Measurements from ENCODE around the gene KHDC1.
"Not testable (repeated sequence)": the region's sequence is repeated elsewhere in the genome, so short reads cannot be mapped to it uniquely, and the experiment has no call there.

Gene KHDC1

GRCh38 chr6:73269296-73269695 is 6.3 kb upstream of the KHDC1 start:
- H3K27ac Mint-ChIP-seq; DNase-seq (ENCODE audit: low spot score in 2 of 2); H3K9me3 Mint-ChIP-seq; ATAC-seq; H3K4me3 Mint-ChIP-seq: not testable (repeated sequence)
- Mint-ChIP-seq H3K36me3 (peaks cover 56% of the 10 kb centered on the region), H3K4me1 (peaks cover 15% of the 10 kb centered on the region)

- not testable (repeated sequence) for ATAC-seq; H3K9me3 Mint-ChIP-seq; H3K27ac Mint-ChIP-seq; DNase-seq (ENCODE audit: low spot score in 2 of 2); H3K4me3 Mint-ChIP-seq
- peaks cover 19% of the 10 kb centered on the region for H3K4me1 Mint-ChIP-seq
- peaks cover 52% of the 10 kb centered on the region for H3K36me3 Mint-ChIP-seq
Observed at GRCh38 chr6:73268896-73269295, 5.9 kb upstream of the KHDC1 start.

- Mint-ChIP-seq H3K4me3 (peak overlapping the region; percentile 75), H3K9me3 (no peaks in the 10 kb centered on the region), H3K36me3 (peaks cover 11% of the 10 kb centered on the region), H3K4me1 (peaks cover 32% of the 10 kb centered on the region), H3K27ac (no peak overlapping the region)
- no peak for ATAC-seq
- DNase-seq (ENCODE audit: low spot score in 2 of 2): no peak
Observed at GRCh38 chr6:73264446-73264845, 1.4 kb upstream of the KHDC1 start.

GRCh38 chr6:73263570-73263909 is 544 bp upstream of the KHDC1 start:
- Mint-ChIP-seq H3K4me1 (peaks cover 32% of the 10 kb centered on the region), H3K27ac (peak overlapping the region; percentile 64), H3K9me3 (no peaks in the 10 kb centered on the region), H3K36me3 (peaks cover 11% of the 10 kb centered on the region), H3K4me3 (peak overlapping the region; percentile 75)
- DNase-seq (ENCODE audit: low spot score in 2 of 2) (no peak), ATAC-seq (peak; percentile 6)

GRCh38 chr6:73258721-73259120 is 4.3 kb downstream of the KHDC1 start:
- Mint-ChIP-seq H3K4me3 (no peak overlapping the region), H3K4me1 (peaks cover 11% of the 10 kb centered on the region), H3K27ac (no peak overlapping the region), H3K36me3 (no peaks in the 10 kb centered on the region), H3K9me3 (no peaks in the 10 kb centered on the region)
- DNase-seq (ENCODE audit: low spot score in 2 of 2) (no peak), ATAC-seq (no peak)

GRCh38 chr6:73254323-73254722 is 8.7 kb downstream of the KHDC1 start:
- not testable (repeated sequence) for DNase-seq (ENCODE audit: low spot score in 2 of 2); H3K27ac Mint-ChIP-seq; H3K4me1 Mint-ChIP-seq; H3K36me3 Mint-ChIP-seq; ATAC-seq; H3K4me3 Mint-ChIP-seq; H3K9me3 Mint-ChIP-seq

GRCh38 chr6:73252703-73253102 is 10.3 kb downstream of the KHDC1 start:
- no peak overlapping the region for H3K4me3 Mint-ChIP-seq
- no peaks in the 10 kb centered on the region for H3K36me3 Mint-ChIP-seq
- ATAC-seq (no peak), DNase-seq (ENCODE audit: low spot score in 2 of 2) (no peak)
- no peaks in the 10 kb centered on the region for H3K9me3 Mint-ChIP-seq
- no peak overlapping the region for H3K27ac Mint-ChIP-seq
- H3K4me1 Mint-ChIP-seq: no peaks in the 10 kb centered on the region

- no peak for ATAC-seq
- no peaks in the 10 kb centered on the region for H3K36me3 Mint-ChIP-seq
- DNase-seq (ENCODE audit: low spot score in 2 of 2): no peak
- H3K27ac Mint-ChIP-seq: no peak overlapping the region
- H3K4me1 Mint-ChIP-seq: no peaks in the 10 kb centered on the region
- H3K4me3 Mint-ChIP-seq: no peak overlapping the region
- H3K9me3 Mint-ChIP-seq: no peaks in the 10 kb centered on the region
Observed at GRCh38 chr6:73250016-73250415, 13.0 kb downstream of the KHDC1 start.

- Mint-ChIP-seq H3K27ac (no peak overlapping the region), H3K4me3 (no peak overlapping the region), H3K4me1 (no peaks in the 10 kb centered on the region), H3K36me3 (no peaks in the 10 kb centered on the region), H3K9me3 (no peaks in the 10 kb centered on the region)
- ATAC-seq: no peak
- DNase-seq (ENCODE audit: low spot score in 2 of 2): no peak
Observed at GRCh38 chr6:73248192-73248903, 14.6 kb downstream of the KHDC1 start.

- Mint-ChIP-seq H3K27ac (no peak overlapping the region), H3K9me3 (no peaks in the 10 kb centered on the region), H3K4me3 (no peak overlapping the region), H3K4me1 (no peaks in the 10 kb centered on the region), H3K36me3 (no peaks in the 10 kb centered on the region)
- ATAC-seq (peak; percentile 24), DNase-seq (ENCODE audit: low spot score in 2 of 2) (no peak)
Observed at GRCh38 chr6:73242001-73242400, 21.0 kb downstream of the KHDC1 start.

- H3K4me3 Mint-ChIP-seq: no peak overlapping the region
- H3K4me1 Mint-ChIP-seq: no peaks in the 10 kb centered on the region
- H3K36me3 Mint-ChIP-seq: no peaks in the 10 kb centered on the region
- no peaks in the 10 kb centered on the region for H3K9me3 Mint-ChIP-seq
- ATAC-seq (no peak), DNase-seq (ENCODE audit: low spot score in 2 of 2) (no peak)
- H3K27ac Mint-ChIP-seq: no peak overlapping the region
Observed at GRCh38 chr6:73240730-73241129, 22.3 kb downstream of the KHDC1 start.

- H3K4me1 Mint-ChIP-seq: no peaks in the 10 kb centered on the region
- ATAC-seq (no peak), DNase-seq (ENCODE audit: low spot score in 2 of 2) (no peak)
- H3K4me3 Mint-ChIP-seq: no peak overlapping the region
- no peaks in the 10 kb centered on the region for H3K9me3 Mint-ChIP-seq
- no peaks in the 10 kb centered on the region for H3K36me3 Mint-ChIP-seq
- H3K27ac Mint-ChIP-seq: no peak overlapping the region
Observed at GRCh38 chr6:73236144-73236750, 26.7 kb downstream of the KHDC1 start.

- Mint-ChIP-seq H3K27ac (no peak overlapping the region), H3K4me3 (no peak overlapping the region), H3K36me3 (no peaks in the 10 kb centered on the region), H3K4me1 (no peaks in the 10 kb centered on the region), H3K9me3 (no peaks in the 10 kb centered on the region)
- DNase-seq (ENCODE audit: low spot score in 2 of 2): no peak
- ATAC-seq: no peak
Observed at GRCh38 chr6:73234733-73235132, 28.3 kb downstream of the KHDC1 start.

GRCh38 chr6:73233971-73234370 is 29.0 kb downstream of the KHDC1 start:
- DNase-seq (ENCODE audit: low spot score in 2 of 2); H3K9me3 Mint-ChIP-seq; H3K4me3 Mint-ChIP-seq; ATAC-seq; H3K27ac Mint-ChIP-seq; H3K36me3 Mint-ChIP-seq; H3K4me1 Mint-ChIP-seq: not testable (repeated sequence)

GRCh38 chr6:73233048-73233447 is 29.9 kb downstream of the KHDC1 start:
- Mint-ChIP-seq H3K4me1 (no peaks in the 10 kb centered on the region), H3K36me3 (no peaks in the 10 kb centered on the region), H3K4me3 (no peak overlapping the region), H3K9me3 (no peaks in the 10 kb centered on the region), H3K27ac (no peak overlapping the region)
- DNase-seq (ENCODE audit: low spot score in 2 of 2) (no peak), ATAC-seq (no peak)

GRCh38 chr6:73231986-73232391 is 31.0 kb downstream of the KHDC1 start:
- Mint-ChIP-seq H3K27ac (no peak overlapping the region), H3K4me1 (no peaks in the 10 kb centered on the region), H3K4me3 (no peak overlapping the region), H3K9me3 (no peaks in the 10 kb centered on the region), H3K36me3 (no peaks in the 10 kb centered on the region)
- ATAC-seq: peak; percentile 54
- no peak for DNase-seq (ENCODE audit: low spot score in 2 of 2)
